NCI-H524 treated with DMSO at 0.1 percent for 48 hours (cell line): ENCODE data around the gene HID1.

Source experiments
- DNase-seq: peaks from one replicate; lab custom pipeline; 2025; lab: John Stamatoyannopoulos, UW

HID1 gene

DNA sequence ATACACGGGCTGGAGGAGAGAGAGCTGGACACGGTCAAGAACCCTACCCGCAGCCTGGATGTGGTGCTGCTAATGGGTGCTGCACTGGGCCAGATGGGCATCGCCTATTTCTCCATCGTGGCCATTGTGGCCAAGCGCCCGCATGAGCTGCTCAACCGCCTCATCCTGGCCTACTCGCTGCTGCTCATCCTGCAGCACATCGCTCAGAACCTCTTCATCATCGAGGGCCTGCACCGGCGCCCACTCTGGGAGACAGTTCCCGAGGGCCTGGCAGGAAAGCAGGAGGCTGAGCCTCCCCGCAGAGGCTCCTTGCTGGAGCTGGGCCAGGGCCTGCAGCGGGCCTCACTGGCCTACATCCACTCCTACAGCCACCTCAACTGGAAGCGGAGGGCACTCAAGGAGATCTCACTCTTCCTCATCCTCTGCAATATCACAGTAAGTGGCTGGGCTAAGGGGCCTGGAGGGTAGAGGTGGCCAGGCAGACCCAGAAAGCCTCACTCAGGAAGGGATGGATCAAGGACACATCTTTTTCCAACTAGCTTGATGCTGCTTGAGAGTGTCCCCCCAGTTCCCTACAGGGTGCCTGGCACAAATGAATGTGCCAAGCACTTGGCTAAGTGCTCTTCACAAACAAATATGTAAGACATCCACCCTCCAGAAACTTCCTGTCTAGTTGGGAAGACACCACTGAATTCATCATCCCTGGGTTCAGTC, 25.4 kb downstream of the HID1 start:
- DNase-seq: no peak

- DNase-seq: no peak
These were observed 25.9 kb downstream of the HID1 start for GRCh38 chr17:74946641-74947040.

- DNase-seq: no peak
These were observed 27.0 kb downstream of the HID1 start for GRCh38 chr17:74945543-74945942.

- DNase-seq: no peak
These were observed 28.6 kb downstream of the HID1 start for GRCh38 chr17:74943808-74944522.

- DNase-seq: no peak
These were observed 31.3 kb downstream of the HID1 start for GRCh38 chr17:74941128-74941725.

GRCh38 chr17:74939534-74939933, 33.0 kb downstream of the HID1 start:
- DNase-seq: no peak

GRCh38 chr17:74938194-74938950, 34.2 kb downstream of the HID1 start:
- no peak for DNase-seq

- DNase-seq: peak; percentile 66
These were observed 35.2 kb downstream of the HID1 start for GRCh38 chr17:74937064-74938051.

DNA sequence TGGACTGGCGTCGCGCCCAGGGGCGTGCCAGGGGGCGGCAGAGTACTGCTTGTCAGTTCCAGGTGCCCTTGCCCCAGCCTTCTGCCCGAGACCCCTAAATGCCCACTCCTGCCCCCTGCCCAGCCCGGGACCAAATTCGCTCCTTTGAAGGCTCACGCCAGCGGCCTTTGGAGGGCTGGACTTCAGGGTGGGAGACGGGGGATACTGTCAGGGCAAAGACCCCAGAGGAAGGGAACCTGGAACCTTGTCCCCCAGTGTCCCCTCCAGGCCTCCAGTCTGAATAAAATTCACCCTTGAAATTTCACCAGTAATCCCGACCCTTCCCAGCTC, 36.1 kb downstream of the HID1 start:
- no peak for DNase-seq

DNA sequence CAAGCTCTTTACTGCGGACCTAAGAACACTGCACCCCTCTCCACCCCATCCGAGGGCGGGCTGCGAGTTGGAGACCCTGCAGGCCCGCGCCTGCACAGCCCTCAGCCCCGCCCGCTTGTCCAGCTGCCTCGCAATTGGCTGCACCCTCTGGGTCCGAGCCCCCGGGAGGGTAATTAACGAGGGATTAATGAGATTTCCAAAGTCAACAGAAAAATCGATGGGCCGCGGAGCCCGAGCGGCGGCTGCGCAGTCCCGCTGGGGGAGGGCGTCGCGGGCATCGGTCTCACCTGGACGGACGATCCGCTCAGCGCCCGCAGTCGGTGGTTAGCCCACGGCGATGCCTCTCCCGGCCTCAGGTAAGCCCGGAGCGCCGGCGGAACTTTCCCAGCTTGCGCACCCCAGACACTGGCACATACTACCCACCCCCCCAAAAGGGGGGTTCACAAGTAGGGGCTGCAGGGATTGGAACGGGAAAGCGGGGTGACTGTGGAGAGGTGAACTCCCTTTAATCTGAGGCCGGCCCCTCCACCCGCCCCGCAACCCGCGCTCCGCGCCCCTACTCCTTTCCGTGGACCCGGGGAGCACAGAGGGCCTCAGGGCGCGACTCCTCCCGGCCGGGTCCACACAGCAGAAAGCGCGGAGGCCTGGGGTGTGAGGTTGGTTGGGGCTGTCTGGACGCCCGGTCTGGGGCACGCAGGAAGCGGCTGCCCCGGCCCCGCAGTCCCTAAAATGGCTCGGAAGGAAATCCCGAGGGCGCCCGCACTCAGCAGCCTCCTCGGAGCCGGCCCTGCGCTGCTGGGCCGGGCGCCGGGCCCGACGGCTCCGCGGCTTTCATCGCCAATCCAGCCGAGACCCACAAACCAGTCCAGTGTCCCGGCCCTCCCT, 36.7 kb downstream of the HID1 start, which contains the start of gene OTOP3:
Gene OTOP3, plus strand, starts transcription at position 314 of the 885 bp plus-strand sequence. Its CDS starts 24 bp downstream, at position 338.
- DNase-seq: peak; percentile 70

DNA sequence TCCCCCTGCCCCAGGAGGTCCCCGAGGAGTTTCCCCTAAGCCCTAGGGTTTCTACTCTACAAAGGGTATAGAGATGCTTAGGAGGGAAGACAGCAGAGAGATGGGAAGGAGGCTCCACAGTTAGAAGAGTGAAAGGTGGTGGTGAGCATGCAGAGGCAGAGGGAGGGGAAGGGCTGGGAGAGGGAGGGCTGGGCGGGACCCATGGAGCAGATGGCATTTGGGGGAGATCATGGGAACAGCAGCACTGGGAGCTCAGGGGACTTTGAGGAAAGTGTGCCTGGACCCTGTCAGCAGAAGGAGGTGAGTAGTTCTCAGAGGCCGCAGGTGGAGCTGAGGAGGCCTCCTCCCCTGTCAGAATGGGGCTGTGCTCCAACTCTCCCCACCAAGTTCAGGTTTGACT, 37.5 kb downstream of the HID1 start:
- no peak for DNase-seq

- no peak for DNase-seq
These were observed 42.0 kb downstream of the HID1 start for GRCh38 chr17:74930535-74931036.

DNA sequence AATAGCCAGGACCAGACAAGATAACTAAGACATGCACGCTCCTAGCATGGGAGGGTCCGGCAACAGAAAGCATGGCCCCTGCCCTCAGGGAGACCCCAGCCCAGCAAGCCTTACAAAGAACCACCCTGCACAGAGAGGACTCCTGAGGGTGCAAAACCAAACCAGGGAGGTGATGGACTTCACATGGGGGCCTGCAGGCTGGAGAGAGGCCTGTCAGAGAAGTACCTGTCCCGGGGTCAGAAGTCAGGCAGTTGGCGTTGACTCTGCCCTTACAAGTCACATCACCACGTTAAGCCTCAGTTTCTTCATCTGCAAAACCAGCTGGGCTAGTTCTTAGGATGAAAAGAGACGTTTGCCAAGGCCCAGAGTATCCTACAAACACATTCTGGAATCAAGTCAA, 43.8 kb downstream of the HID1 start:
- no peak for DNase-seq

- no peak for DNase-seq
These were observed 47.3 kb downstream of the HID1 start for GRCh38 chr17:74925242-74925641.

DNA sequence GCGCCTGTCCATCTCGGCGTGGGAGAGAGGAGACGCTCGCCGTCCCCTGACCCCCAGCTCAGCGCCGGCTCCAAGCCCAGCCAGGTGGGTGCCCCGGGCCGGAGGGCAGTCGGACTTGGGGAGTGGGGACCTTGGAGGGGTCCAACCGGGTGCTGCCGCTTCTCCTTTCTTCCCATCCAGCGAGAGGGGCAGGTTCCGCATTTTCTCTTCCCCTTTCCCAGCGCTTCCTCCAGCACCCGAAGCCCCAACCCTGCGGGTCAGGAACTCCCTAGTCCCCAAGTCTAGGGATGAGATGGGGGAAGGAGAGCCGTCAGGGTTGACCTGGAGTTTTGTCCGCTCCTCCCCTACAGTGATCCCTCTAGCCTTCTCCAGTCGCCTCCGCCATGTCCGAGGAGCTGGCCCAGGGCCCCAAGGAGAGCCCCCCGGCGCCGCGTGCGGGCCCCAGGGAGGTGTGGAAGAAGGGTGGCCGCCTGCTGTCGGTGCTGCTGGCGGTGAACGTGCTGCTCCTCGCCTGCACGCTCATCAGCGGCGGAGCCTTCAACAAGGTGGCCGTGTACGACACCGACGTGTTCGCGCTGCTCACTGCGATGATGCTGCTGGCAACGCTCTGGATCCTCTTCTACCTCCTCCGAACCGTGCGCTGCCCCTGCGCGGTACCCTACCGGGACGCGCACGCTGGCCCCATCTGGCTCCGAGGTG, 48.2 kb downstream of the HID1 start, which contains the start of gene OTOP2:
Gene OTOP2, plus strand, starts transcription at position 24 of the 699 bp plus-strand sequence. Its CDS starts 360 bp downstream, at position 384.
- DNase-seq: no peak

GRCh38 chr17:74923538-74924249, 48.9 kb downstream of the HID1 start:
- no peak for DNase-seq

- no peak for DNase-seq
These were observed 49.6 kb downstream of the HID1 start, which contains the start of gene USH1G for GRCh38 chr17:74922694-74923537. Gene USH1G, minus strand, starts transcription at chr17:74923255. Its CDS starts 182 bp downstream, at chr17:74923073.

GRCh38 chr17:74922172-74922571, 50.4 kb downstream of the HID1 start:
- no peak for DNase-seq
